Activated naive CD8-positive, alpha-beta T cell treated with anti-CD3 and anti-CD28 coated beads for 36 hours (primary cell): ENCODE measurements around the gene RSKR. TPM values are rescaled to one million over a fixed set of nuclear protein-coding genes. Genes with fewer than 3 reads are reported as not detected.
"Not testable (repeated sequence)": the region's sequence is repeated elsewhere in the genome, so short reads cannot be mapped to it uniquely, and the experiment has no call there.

Experiments
- DNase-seq: peaks from one replicate; pipeline ENCODE4 v3.0.0; 2021
- H3K27ac Mint-ChIP-seq: one replicate; pipeline ENCODE4 v1.8.0; 2022; ENCODE audit warnings: mild to moderate bottlenecking, moderate library complexity, mixed read lengths
- H3K27me3 Mint-ChIP-seq: one replicate; pipeline ENCODE4 v1.8.0; 2022; ENCODE audit warnings: mild to moderate bottlenecking, mixed read lengths
- H3K36me3 Mint-ChIP-seq: one replicate; pipeline ENCODE4 v1.8.0; 2021; ENCODE audit warnings: mild to moderate bottlenecking, mixed read lengths
- H3K4me1 Mint-ChIP-seq: one replicate; pipeline ENCODE4 v1.8.0; 2021; ENCODE audit warnings: mixed read lengths
- H3K4me3 Mint-ChIP-seq: one replicate; pipeline ENCODE4 v1.8.0; 2022; ENCODE audit warnings: mild to moderate bottlenecking, moderate library complexity, mixed read lengths
- H3K9me3 Mint-ChIP-seq: one replicate; pipeline ENCODE4 v1.8.0; 2022; ENCODE audit warnings: mixed read lengths
- total RNA-seq, 2 experiments: library from RNA; stranded (reverse); gene quantifications; one replicate each; pipeline ENCODE4 v1.2.3, GENCODE V29; 2021

Gene RSKR
- total RNA-seq, 2 experiments from 2014 or later = 14.3 to 17.8 TPM

- H3K36me3 Mint-ChIP-seq = peaks cover 30% of the 10 kb centered on the region
These were observed 38.0 kb downstream of the RSKR start for GRCh38 chr17:28576016-28576415.

GRCh38 chr17:28575126-28575795, 38.7 kb downstream of the RSKR start:
- H3K4me1 Mint-ChIP-seq = peaks cover 24% of the 10 kb centered on the region
- DNase-seq = no peak
- H3K9me3 Mint-ChIP-seq = no peaks in the 10 kb centered on the region
- H3K27me3 Mint-ChIP-seq = no peaks in the 10 kb centered on the region
- no peak overlapping the region for H3K4me3 Mint-ChIP-seq
- no peak overlapping the region for H3K27ac Mint-ChIP-seq
- peaks cover 30% of the 10 kb centered on the region for H3K36me3 Mint-ChIP-seq

More at GRCh38 chr17:28576016-28576415, 38.0 kb downstream of the RSKR start:
- DNase-seq, H3K9me3 Mint-ChIP-seq, H3K27me3 Mint-ChIP-seq: not testable (repeated sequence)
- Mint-ChIP-seq H3K4me3 (peak overlapping the region; percentile 87), H3K27ac (peak overlapping the region; percentile 6), H3K4me1 (peaks cover 23% of the 10 kb centered on the region)

- no peak overlapping the region for H3K4me3 Mint-ChIP-seq
- peaks cover 30% of the 10 kb centered on the region for H3K36me3 Mint-ChIP-seq
- peaks cover 30% of the 10 kb centered on the region for H3K4me1 Mint-ChIP-seq
- DNase-seq = no peak
- no peak overlapping the region for H3K27ac Mint-ChIP-seq
- H3K27me3 Mint-ChIP-seq = no peaks in the 10 kb centered on the region
- no peaks in the 10 kb centered on the region for H3K9me3 Mint-ChIP-seq
These were observed 39.5 kb downstream of the RSKR start for GRCh38 chr17:28574526-28574925.

GRCh38 chr17:28573966-28574480, 40.0 kb downstream of the RSKR start:
- Mint-ChIP-seq H3K9me3 (no peaks in the 10 kb centered on the region), H3K4me1 (peaks cover 32% of the 10 kb centered on the region), H3K4me3 (no peak overlapping the region), H3K27me3 (no peaks in the 10 kb centered on the region), H3K36me3 (peaks cover 29% of the 10 kb centered on the region), H3K27ac (no peak overlapping the region)
- no peak for DNase-seq

- no peaks in the 10 kb centered on the region for H3K9me3 Mint-ChIP-seq
- DNase-seq = no peak
- no peaks in the 10 kb centered on the region for H3K27me3 Mint-ChIP-seq
- no peak overlapping the region for H3K27ac Mint-ChIP-seq
- peaks cover 27% of the 10 kb centered on the region for H3K36me3 Mint-ChIP-seq
- H3K4me3 Mint-ChIP-seq = no peak overlapping the region
- H3K4me1 Mint-ChIP-seq = peaks cover 35% of the 10 kb centered on the region
These were observed 40.5 kb downstream of the RSKR start for GRCh38 chr17:28573521-28573920.

- no peaks in the 10 kb centered on the region for H3K27me3 Mint-ChIP-seq
- no peak for DNase-seq
- peaks cover 30% of the 10 kb centered on the region for H3K36me3 Mint-ChIP-seq
- no peak overlapping the region for H3K4me3 Mint-ChIP-seq
- no peak overlapping the region for H3K27ac Mint-ChIP-seq
- no peaks in the 10 kb centered on the region for H3K9me3 Mint-ChIP-seq
- peaks cover 38% of the 10 kb centered on the region for H3K4me1 Mint-ChIP-seq
These were observed 41.0 kb downstream of the RSKR start for GRCh38 chr17:28573040-28573380.

GRCh38 chr17:28572259-28573039, 41.5 kb downstream of the RSKR start:
- peak overlapping the region; percentile 94 for H3K27ac Mint-ChIP-seq
- peaks cover 43% of the 10 kb centered on the region for H3K4me1 Mint-ChIP-seq
- H3K9me3 Mint-ChIP-seq = no peaks in the 10 kb centered on the region
- H3K4me3 Mint-ChIP-seq = peak overlapping the region; percentile 85
- peaks cover 34% of the 10 kb centered on the region for H3K36me3 Mint-ChIP-seq
- no peaks in the 10 kb centered on the region for H3K27me3 Mint-ChIP-seq
- no peak for DNase-seq

GRCh38 chr17:28571361-28572122, 42.4 kb downstream of the RSKR start, which contains the start of gene PIGS:
Gene PIGS (minus strand): TSS chr17:28571524. CDS start chr17:28571496, 28 bp downstream.
- peak within 1 kb of the TSS; percentile 85 for H3K4me3 Mint-ChIP-seq
- no peaks in the 10 kb centered on the region for H3K27me3 Mint-ChIP-seq
- peak; percentile 95 for DNase-seq
- no peaks in the 10 kb centered on the region for H3K9me3 Mint-ChIP-seq
- H3K4me1 Mint-ChIP-seq = peaks cover 41% of the 10 kb centered on the region
- peaks cover 27% of the 10 kb centered on the region for H3K36me3 Mint-ChIP-seq
- peak within 1 kb of the TSS; percentile 94 for H3K27ac Mint-ChIP-seq

- peak; percentile 51 for DNase-seq
- Mint-ChIP-seq H3K27me3 (no peaks in the 10 kb centered on the region), H3K4me3 (peak overlapping the region; percentile 85), H3K27ac (peak overlapping the region; percentile 94), H3K4me1 (peaks cover 37% of the 10 kb centered on the region), H3K36me3 (peaks cover 20% of the 10 kb centered on the region), H3K9me3 (no peaks in the 10 kb centered on the region)
These were observed 43.1 kb downstream of the RSKR start for GRCh38 chr17:28570716-28571360.

GRCh38 chr17:28569446-28569845, 44.5 kb downstream of the RSKR start:
- Mint-ChIP-seq H3K27ac (peak overlapping the region; percentile 35), H3K9me3 (no peaks in the 10 kb centered on the region), H3K27me3 (no peaks in the 10 kb centered on the region), H3K36me3 (peaks cover 21% of the 10 kb centered on the region), H3K4me3 (peak overlapping the region; percentile 85), H3K4me1 (peaks cover 40% of the 10 kb centered on the region)
- no peak for DNase-seq

- Mint-ChIP-seq H3K27me3 (no peaks in the 10 kb centered on the region), H3K4me1 (peaks cover 34% of the 10 kb centered on the region), H3K27ac (no peak overlapping the region), H3K36me3 (peaks cover 18% of the 10 kb centered on the region), H3K4me3 (peak overlapping the region; percentile 16), H3K9me3 (no peaks in the 10 kb centered on the region)
- DNase-seq = no peak
These were observed 46.4 kb downstream of the RSKR start for GRCh38 chr17:28567604-28568003.

GRCh38 chr17:28563475-28563874, 50.5 kb downstream of the RSKR start:
- DNase-seq = no peak
- Mint-ChIP-seq H3K36me3 (peaks cover 20% of the 10 kb centered on the region), H3K27me3 (no peaks in the 10 kb centered on the region), H3K27ac (no peak overlapping the region), H3K9me3 (no peaks in the 10 kb centered on the region), H3K4me1 (peaks cover 13% of the 10 kb centered on the region), H3K4me3 (no peak overlapping the region)
